Stimulated activated CD4-positive, alpha-beta T cell treated with anti-CD3 and anti-CD28 coated beads, Interleukin-12 subunit alpha, Interleukin-12 subunit beta, amount 100 ng/mL, for 48 hours (primary cell): ENCODE results near the gene ERAS.
"Not testable (repeated sequence)": the region's sequence is repeated elsewhere in the genome, so short reads cannot be mapped to it uniquely, and the experiment has no call there.

ENCODE experiments used
- DNase-seq, 3 donors: peaks; one replicate each; pipeline ENCODE4 v3.0.0-alpha.2; 2020; ENCODE audit warnings: low read depth in 2 of 3, low spot score in 1 of 3

ERAS gene

GRCh38 chrX:48794911-48795515 is 31.3 kb upstream of the ERAS start:
- DNase-seq, result no peak

DNA sequence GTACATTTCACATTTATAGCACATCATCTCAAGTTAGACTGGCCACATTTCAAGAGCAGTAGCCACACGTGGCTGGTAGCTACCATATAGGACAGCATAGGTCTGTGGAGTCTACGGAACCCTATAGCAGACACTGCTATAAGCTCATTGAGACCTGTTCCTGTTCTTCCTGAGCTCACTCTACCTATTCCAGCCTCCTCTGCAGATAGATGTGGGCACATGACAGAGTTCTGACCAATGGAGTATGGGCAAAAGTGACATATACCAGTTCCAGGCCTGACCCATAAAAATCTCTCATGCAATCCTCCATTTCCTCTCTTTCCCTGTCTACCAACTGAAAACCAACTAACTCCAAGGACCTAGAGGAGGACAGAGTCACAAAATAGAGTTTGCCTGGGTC is 28.0 kb upstream of the ERAS start:
- DNase-seq, result no peak

GRCh38 chrX:48800574-48801279 is 25.6 kb upstream of the ERAS start:
- DNase-seq, result no peak

DNA sequence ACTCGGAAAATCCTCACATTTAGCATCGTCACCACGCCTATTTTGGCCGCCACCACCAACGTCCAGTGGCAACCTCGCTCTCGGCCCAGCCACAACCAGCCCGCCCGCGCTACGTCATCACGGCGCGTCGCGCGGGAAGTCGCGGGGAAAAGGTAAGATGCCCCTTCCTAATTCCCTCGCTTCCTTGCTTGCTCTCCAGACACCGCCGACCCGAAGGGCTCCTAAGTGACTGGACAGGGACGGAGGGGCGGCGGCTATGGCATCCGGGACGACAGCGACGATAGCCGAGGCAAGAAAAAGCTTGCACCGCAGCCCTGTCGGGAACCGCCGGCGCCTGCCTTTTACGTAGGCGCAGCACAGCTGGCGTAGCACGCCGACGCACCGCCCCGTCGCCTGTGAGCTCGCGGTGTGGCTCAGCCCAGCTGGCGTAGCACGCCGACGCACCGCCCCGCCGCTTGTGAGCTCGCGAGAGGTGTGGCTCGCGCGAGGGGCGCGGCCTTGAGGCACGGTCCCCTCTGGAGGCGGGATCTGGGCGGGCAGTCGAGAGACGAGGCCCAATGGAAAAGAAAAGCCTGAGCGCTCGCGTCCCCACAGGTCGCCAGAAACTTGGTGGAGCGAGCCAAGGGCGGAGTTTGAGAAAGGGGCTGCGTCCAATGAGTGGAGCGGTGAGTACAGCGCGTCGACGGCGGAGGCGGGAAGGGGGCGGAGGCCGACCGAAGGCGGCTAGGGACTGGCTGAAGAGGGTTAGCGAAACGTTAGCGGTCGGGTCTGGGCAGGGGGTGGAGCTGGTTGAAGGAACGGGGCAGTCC is 24.8 kb upstream of the ERAS start, which contains the start of gene HDAC6:
Gene HDAC6, plus strand, starts transcription at position 788 of the 809 bp plus-strand sequence. CDS start 626 bp downstream, outside the sequence.
- DNase-seq, result peak; percentile 81 to 92 (median 89)

DNA sequence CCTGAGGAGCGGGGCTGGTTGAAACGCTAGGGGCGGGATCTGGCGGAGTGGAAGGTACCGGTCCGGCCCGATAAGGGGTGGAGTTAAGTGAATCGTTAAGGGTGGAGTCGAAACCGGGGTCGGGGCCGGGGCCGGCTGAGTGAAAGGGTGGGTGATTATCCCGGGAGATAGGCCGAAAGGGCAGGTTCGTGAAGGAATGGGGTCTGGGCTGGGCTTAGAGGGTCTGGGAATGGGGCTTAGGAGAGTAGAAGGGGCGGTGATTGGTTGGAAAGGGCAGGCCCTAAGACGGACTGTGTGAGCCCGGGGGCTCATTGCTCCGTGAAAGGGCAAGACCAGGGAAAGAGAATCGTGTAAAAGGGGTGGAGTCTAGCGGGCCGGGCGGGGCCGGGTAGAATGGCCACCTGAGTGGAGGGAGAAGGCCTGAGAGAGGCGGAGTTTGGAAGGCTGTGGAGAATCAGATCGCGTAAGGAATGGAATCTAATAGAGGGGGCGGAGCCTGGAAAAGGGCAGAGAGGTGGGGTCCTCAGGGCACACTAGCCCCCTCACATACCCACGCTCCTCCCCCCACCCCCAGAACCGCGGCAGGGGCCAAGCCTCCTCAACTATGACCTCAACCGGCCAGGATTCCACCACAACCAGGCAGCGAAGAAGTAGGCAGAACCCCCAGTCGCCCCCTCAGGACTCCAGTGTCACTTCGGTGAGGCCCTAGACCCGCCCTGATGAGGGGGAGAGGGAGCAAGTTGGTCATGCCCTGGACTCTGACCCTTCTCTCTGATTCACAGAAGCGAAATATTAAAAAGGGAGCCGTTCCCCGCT is 24.0 kb upstream of the ERAS start:
- peak; percentile 55 to 60 (median 57) for DNase-seq

DNA sequence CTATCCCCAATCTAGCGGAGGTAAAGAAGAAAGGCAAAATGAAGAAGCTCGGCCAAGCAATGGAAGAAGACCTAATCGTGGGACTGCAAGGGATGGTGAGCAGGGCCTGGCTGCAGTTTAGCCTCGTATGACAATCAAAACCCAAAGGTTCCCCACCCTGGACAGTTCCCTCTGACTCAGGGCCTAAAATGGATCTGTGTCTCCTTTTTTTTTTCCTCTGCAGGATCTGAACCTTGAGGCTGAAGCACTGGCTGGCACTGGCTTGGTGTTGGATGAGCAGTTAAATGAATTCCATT is 23.5 kb upstream of the ERAS start:
- DNase-seq, result no peak

DNA sequence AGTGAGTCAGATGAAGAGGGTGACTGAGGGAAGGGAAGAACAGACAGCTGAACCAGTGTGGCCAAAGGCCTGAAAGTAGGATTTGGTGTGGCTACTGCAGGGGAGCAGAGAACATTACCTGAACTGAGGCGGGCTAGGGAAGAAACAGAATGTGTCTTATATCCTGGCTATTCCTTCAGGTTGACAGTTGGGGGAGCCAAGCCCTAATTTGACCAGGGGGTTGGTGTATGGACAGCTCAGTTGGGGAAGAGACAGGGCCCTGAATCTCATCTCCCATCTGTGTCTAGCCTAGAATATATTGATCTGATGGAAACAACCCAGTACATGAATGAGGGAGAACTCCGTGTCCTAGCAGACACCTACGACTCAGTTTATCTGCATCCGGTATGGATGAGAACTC is 20.2 kb upstream of the ERAS start:
- DNase-seq, result no peak

DNA sequence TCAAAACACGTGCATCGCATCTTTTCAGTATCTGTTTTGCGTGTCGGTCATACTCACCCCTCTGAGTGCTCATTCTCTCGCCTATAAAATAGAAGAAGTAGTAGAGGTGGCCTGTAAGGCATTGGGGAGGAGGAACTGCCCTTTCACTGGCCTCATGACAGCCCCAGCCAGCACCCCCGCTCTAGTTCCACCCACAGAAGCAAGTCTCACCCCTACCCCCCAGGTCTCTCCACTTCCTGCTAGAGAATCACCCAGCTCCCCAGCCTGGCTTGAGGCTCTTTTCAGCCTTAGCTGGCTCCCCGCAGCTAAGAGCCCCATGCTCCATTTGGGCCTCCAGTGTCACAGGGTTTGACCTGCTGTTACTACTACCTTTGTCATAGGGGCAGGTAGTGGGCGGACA is 12.7 kb upstream of the ERAS start:
- DNase-seq, result no peak

- no peak for DNase-seq
Observed at GRCh38 chrX:48814722-48815121, 11.6 kb upstream of the ERAS start.

DNA sequence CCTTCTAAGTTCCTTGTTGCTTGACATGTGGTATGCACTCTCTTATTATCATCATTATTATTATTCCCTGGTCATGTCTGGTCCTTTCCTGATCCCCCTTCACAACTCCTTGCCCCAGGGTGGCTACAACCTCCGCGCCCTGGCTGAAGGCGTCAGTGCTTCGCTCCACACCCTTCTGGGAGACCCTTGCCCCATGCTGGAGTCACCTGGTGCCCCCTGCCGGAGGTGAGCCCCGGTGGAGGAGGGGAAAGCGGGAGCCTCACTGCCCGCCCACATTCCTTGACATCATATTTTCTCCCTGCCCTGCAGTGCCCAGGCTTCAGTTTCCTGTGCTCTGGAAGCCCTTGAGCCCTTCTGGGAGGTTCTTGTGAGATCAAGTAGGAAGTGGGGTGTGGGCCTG is 11.0 kb upstream of the ERAS start:
- DNase-seq, result no peak

DNA sequence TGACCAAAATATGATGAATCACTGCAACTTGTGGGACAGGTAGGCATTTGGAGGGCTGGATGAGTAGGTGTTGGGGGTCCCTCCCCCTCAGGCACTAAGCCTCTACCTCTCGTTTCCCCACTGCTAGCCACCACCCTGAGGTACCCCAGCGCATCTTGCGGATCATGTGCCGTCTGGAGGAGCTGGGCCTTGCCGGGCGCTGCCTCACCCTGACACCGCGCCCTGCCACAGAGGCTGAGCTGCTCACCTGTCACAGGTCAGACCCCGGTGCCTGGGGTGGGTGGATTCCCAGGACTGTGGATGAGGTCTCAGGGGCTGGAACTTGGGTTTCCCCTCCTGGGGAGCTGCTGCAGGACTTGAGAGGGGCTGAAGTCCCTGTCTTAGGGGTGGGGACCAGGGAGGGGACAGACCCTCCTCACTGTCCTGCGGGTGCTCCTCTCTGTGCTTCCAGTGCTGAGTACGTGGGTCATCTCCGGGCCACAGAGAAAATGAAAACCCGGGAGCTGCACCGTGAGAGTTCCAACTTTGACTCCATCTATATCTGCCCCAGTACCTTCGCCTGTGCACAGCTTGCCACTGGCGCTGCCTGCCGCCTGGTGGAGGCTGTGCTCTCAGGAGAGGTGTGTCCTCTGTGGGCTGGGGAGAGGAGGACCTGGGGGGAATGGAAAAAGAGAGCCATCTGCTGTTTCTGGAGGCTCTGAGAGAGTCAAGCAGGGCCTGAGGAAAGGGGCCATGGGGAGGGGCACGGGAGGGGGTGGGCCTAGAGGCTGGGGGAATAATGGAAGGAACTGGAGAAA is 10.1 kb upstream of the ERAS start:
- no peak for DNase-seq

GRCh38 chrX:48818098-48818497 is 8.2 kb upstream of the ERAS start:
- DNase-seq, result no peak

DNA sequence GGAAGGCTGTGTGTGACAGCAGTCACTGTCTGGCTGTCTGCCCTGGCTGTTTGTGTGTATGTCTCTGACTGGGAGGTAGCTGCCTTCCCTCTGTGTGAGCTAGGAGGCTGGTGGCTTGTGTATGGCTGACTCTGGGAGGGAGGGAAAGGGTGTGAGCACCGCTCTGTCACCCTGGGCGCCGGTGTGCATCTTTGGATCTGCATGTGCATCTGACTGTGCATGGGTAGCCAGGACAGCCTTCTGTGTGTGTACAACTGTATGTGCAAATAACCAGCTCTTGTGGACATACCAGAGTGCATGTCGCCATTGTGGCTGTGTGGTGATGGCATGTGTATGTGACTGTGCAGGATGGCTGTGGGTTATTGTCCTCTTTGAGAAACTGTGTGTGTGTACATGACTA is 7.4 kb upstream of the ERAS start:
- DNase-seq, result no peak

GRCh38 chrX:48819394-48819793 is 6.9 kb upstream of the ERAS start:
- DNase-seq, result not testable (repeated sequence)

- DNase-seq, result no peak
Observed at GRCh38 chrX:48823053-48823452, 3.3 kb upstream of the ERAS start.

- no peak for DNase-seq
Observed at GRCh38 chrX:48824066-48824465, 2.2 kb upstream of the ERAS start.

- no peak for DNase-seq
Observed at GRCh38 chrX:48826876-48827653, 752 bp downstream of the ERAS start.

- DNase-seq, result no peak
Observed at GRCh38 chrX:48827654-48827968, 1.3 kb downstream of the ERAS start.

DNA sequence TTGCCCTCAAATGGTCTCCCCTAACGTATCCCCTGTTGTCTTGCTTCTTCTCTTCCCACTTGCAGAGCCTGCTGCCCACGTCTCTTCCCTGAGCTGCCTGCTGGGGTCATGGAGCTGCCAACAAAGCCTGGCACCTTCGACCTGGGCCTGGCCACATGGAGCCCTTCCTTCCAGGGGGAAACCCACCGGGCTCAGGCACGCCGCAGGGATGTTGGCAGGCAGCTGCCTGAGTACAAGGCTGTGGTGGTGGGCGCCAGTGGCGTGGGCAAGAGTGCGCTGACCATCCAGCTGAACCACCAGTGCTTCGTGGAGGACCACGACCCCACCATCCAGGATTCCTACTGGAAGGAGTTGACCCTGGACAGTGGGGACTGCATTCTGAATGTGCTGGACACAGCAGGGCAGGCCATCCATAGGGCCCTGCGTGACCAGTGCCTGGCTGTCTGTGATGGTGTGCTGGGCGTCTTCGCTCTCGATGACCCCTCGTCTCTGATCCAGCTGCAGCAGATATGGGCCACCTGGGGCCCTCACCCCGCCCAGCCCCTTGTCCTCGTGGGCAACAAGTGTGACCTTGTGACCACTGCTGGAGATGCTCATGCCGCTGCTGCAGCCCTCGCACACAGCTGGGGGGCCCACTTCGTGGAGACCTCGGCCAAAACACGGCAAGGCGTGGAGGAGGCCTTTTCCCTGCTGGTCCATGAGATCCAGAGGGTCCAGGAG is 2.9 kb downstream of the ERAS start:
- DNase-seq, result no peak
